Left cardiac atrium (tissue), 4 donors: ENCODE results near the gene FAM168A. TPM values are rescaled to one million over a fixed set of nuclear protein-coding genes. Genes with fewer than 3 reads are reported as not detected.
"Not testable (repeated sequence)": the region's sequence is repeated elsewhere in the genome, so short reads cannot be mapped to it uniquely, and the experiment has no call there.

Experiments
- ATAC-seq, 2 donors: fragments of 200-7000 bp; cut with Tn5 transposase; one replicate each; pipeline ENCODE4 v1.9.1; 2020; ENCODE audit warnings: mild to moderate bottlenecking in 2 of 2, moderate library complexity in 2 of 2
- DNase-seq: peaks from one replicate; pipeline ENCODE4 v3.0.0-alpha.2; 2020
- intact Hi-C, 2 donors: fragments of 100-400 bp; cut with DNase I; formaldehyde crosslinking; loops; one replicate each; pipeline versions ENCODE4 v1.14.1 to v1.15.1; 2022 to 2023
- total RNA-seq, 2 donors: library from RNA; stranded (reverse); fragmentation: NEBNext Ultra II Directional; extraction: Animal tissue kit (Norgen Biotek cat#: 25700); gene quantifications; one replicate each; pipeline ENCODE4 v1.2.1, GENCODE V29; 2021
- donor health status: DM: no; HTN: yes; CAD: no.
- donor health status: DM: no; HTN: yes; CAD: no; lungs with severe emphysema.
- donor health status: DM: yes; HTN: yes; CAD: no.
- donor health status: Dilated cardiomyopathy.

The FAM168A gene
- total RNA-seq, 2 donors from 2014 or later = 31.5 to 35.2 TPM

DNA sequence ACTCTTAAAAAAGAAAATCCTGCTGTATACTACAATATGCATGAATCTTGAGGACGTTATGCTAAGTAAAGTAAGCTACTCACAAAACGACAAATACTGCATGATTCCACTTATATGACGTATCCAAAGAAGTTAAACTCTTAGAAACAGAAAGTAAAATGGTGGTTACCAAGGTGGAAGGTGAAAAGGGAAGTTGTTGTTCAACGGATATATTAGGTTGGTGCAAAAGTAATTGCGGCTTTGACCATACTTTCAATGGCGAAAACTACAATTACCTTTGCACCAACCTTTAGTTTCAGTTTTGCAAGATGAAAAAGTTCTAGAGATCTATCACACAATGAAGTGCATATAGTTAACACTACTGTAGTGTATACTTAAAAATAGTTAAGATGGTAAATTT is 101.8 kb downstream of the FAM168A start:
- DNase-seq (no peak), ATAC-seq (no peak)
- intact Hi-C loops = no loop called here

DNA sequence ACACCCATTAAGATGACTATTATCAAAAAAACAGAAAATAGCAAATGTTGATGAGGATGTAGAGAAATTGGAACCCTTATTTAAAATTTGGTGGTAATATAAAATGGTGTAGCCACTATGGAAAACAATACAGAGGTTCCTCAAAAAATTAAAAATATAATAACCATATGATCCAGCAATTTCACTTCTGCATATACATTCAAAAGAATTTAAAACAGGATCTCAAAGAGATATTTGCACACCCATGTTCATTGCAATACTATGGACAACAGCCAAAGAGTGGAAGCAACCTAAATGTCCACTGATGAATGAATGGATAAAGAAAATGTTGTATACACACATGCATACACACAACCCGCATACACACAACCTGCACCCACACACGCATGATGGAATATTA is 102.2 kb downstream of the FAM168A start:
- DNase-seq (no peak), ATAC-seq (no peak)
- intact Hi-C loops = no loop called here

- intact Hi-C loops = no loop called here
Observed at GRCh38 chr11:73493956-73494598, 103.8 kb downstream of the FAM168A start.

DNA sequence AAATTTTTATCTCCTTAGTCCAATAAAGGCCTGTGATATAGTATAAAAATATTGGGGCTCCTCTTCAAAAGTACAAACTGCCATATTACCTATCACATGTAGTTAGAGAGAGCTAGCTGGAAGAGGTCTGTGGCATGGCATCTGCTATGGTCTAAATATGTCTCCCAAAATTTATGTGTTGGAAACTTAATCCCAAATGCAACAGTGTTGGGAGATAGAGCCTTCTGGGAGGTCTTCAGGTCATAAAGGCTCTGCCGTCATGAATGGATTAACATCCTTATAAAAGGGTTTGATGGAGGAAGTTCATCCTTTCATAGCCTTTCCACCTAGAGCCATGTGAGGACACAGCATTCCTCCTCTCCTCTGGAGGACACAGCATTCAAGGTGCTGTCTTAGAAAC is 116.3 kb downstream of the FAM168A start:
- DNase-seq (no peak), ATAC-seq (no peak)
- intact Hi-C loops = no loop called here

More at GRCh38 chr11:73493956-73494598, 103.8 kb downstream of the FAM168A start:
- no peak for DNase-seq
- ATAC-seq = peak; percentile 41 to 86

- intact Hi-C loops = no loop called here
- ATAC-seq = peak in 1 of 2 donors; percentile 55
- DNase-seq = no peak
Observed at GRCh38 chr11:73480677-73481076, 117.2 kb downstream of the FAM168A start.

GRCh38 chr11:73478737-73479347 is 119.1 kb downstream of the FAM168A start:
- intact Hi-C loops = no loop called here
- ATAC-seq = no peak
- no peak for DNase-seq

GRCh38 chr11:73477518-73477917 is 120.4 kb downstream of the FAM168A start:
- no peak for DNase-seq
- ATAC-seq = no peak
- intact Hi-C loops = no loop called here

- ATAC-seq = no peak
- intact Hi-C loops = no loop called here
- DNase-seq = no peak
Observed at GRCh38 chr11:73475549-73476095, 122.3 kb downstream of the FAM168A start.

GRCh38 chr11:73473252-73473651 is 124.7 kb downstream of the FAM168A start:
- ATAC-seq (no peak), DNase-seq (no peak)
- intact Hi-C loops = no loop called here

DNA sequence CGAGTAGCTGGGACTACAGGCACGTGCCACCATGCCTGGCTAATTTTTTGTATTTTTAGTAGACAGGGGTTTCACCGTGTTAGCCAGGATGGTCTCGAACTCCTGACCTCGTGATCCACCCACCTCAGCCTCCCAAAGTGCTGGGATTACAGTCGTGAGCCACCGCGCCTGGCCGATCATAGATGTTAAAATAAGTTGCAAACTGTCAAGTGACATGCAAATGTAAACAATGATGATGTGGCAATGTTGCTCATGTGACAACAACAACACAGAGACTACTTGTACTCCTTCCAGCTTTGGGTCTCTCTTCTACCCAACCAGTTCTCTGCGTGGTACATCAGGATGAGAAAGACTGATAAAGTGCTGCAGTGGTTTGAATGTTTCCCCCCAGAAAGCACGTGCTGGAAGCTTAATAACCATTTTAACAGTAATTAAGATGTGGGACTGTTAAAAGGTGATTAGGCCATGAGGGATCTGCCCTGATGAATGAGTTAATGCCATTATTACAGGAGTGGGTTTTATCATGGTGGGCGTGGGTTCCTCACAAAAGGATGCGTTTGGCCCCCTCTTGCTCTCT is 127.8 kb downstream of the FAM168A start:
- intact Hi-C loops, ATAC-seq, DNase-seq: not testable (repeated sequence)

DNA sequence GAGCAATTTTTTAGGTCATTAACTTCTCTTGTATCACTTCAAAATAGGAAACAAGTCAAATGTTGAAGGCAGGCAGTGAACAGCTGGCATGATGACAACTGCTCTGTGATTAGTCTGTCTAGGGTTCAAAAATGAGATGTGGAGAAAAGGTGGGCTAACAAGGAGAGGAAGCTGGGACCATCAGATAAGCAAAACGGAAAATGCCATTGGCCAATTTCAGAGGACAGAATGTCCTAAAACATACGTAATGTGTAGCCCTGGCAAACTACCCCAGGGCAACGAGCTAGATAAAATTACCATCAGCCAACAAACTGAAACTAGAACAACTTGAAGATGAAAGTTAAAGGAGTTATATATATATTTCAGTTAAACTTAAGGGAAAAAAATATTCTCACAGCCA is 128.5 kb downstream of the FAM168A start:
- DNase-seq (no peak), ATAC-seq (peak; percentile 44 to 58)
- intact Hi-C loops = no loop called here

GRCh38 chr11:73468590-73469161 is 129.2 kb downstream of the FAM168A start:
- no peak for DNase-seq
- ATAC-seq = peak in 1 of 2 donors; percentile 66
- intact Hi-C loops = no loop called here

GRCh38 chr11:73467505-73467904 is 130.4 kb downstream of the FAM168A start:
- DNase-seq = no peak
- intact Hi-C loops = no loop called here
- peak in 1 of 2 donors; percentile 45 for ATAC-seq

DNA sequence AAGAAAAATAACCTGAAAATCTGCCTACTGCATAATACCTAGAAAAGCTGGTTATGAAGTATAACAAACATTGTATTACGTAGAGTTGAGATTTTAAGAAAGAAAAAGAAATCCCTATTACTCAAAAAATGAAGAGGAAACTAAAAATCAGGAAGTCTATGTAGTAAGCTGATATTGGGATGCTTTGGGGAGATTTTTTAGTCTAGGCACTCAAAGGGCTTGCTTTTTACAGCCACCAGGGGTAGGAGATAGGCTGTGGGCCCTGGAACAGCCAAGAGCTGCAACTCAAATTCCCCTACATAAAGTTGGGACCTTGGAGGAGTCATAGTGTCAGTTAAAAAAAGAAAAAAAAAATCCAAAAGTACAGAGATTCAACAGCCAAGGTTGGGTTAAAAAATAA is 131.3 kb downstream of the FAM168A start:
- intact Hi-C loops = no loop called here
- ATAC-seq = no peak

GRCh38 chr11:73465871-73466270 is 132.0 kb downstream of the FAM168A start:
- ATAC-seq (no peak), DNase-seq (no peak)
- intact Hi-C loops = no loop called here

More for the DNA sequence above, 131.3 kb downstream of the FAM168A start:
- no peak for DNase-seq

GRCh38 chr11:73465023-73465675 is 132.8 kb downstream of the FAM168A start:
- intact Hi-C loops = no loop called here
- DNase-seq (no peak), ATAC-seq (peak; percentile 53 to 54)

DNA sequence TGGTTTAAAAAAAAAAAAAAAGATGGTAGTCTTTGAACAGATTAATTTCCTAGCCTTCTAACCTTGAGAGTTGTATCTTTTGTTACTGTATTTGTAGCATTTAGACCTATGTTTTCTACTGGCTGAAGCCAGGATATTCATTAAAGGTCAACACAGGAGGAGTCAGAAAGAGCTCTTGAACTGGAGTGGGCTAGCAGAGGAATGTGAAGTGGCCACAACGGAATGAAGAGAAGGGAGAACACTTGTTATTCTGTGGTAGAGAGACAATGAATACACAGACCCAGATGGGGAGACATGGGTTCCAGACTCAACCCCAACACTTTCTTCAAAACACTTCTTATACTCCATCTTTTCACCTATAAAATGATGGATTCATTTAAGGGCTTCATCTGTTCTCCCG is 133.6 kb downstream of the FAM168A start:
- intact Hi-C loops = no loop called here
- ATAC-seq = peak; percentile 48 to 62
- no peak for DNase-seq

DNA sequence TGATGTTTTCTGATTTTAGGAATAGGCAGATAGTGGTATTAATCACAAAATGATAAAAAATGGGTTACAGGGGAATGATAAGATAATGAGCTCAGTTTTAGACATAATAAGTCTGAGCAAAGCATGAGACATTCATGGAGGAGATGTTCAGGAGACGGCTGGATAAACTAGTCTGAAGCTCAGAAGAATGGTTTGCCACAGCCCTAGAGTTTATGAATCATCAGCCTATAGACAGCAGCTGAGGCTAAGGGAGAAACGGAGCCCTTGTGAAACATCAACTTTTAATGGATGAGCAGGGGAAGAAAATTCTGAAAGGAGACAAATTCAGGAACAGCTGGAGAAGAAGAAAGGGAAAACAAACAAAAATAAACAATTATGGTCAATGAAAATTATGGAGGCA is 134.6 kb downstream of the FAM168A start:
- intact Hi-C loops = no loop called here
- DNase-seq = no peak

GRCh38 chr11:73461964-73462363 is 135.9 kb downstream of the FAM168A start:
- peak in 1 of 2 donors; percentile 21 for ATAC-seq
- intact Hi-C loops = no loop called here
- no peak for DNase-seq

More for the DNA sequence above, 134.6 kb downstream of the FAM168A start:
- peak in 1 of 2 donors; percentile 13 for ATAC-seq
